ENCODE results near the gene CAPN5.
A peak's percentile ranks its signal among the peaks of the same experiment; 100 is the strongest.
"Not testable (repeated sequence)": the region's sequence is repeated elsewhere in the genome, so short reads cannot be mapped to it uniquely, and the experiment has no call there.

The CAPN5 gene

GRCh38 chr11:77085652-77086051, 18.9 kb downstream of the CAPN5 start:
- peak; percentile 6 for DNase-seq

GRCh38 chr11:77086521-77087472, 20.0 kb downstream of the CAPN5 start:
- DNase-seq = no peak

- no peak for DNase-seq
These were observed 21.0 kb downstream of the CAPN5 start for GRCh38 chr11:77087723-77088225.

- DNase-seq = no peak
These were observed 21.6 kb downstream of the CAPN5 start for GRCh38 chr11:77088236-77089003.

- no peak for DNase-seq
These were observed 22.3 kb downstream of the CAPN5 start for GRCh38 chr11:77089004-77089545.

- DNase-seq = no peak
These were observed 23.2 kb downstream of the CAPN5 start for GRCh38 chr11:77090046-77090372.

- DNase-seq = no peak
These were observed 23.8 kb downstream of the CAPN5 start for GRCh38 chr11:77090373-77091111.

- DNase-seq = peak; percentile 78
These were observed 24.6 kb downstream of the CAPN5 start for GRCh38 chr11:77091146-77091940.

GRCh38 chr11:77092382-77092781, 25.6 kb downstream of the CAPN5 start:
- no peak for DNase-seq

GRCh38 chr11:77093056-77093891, 26.5 kb downstream of the CAPN5 start:
- no peak for DNase-seq

GRCh38 chr11:77093987-77094840, 27.4 kb downstream of the CAPN5 start:
- DNase-seq = no peak

GRCh38 chr11:77094841-77095365, 28.1 kb downstream of the CAPN5 start:
- DNase-seq = no peak

GRCh38 chr11:77095551-77096490, 29.1 kb downstream of the CAPN5 start:
- DNase-seq = no peak

- DNase-seq = no peak
These were observed 29.8 kb downstream of the CAPN5 start for GRCh38 chr11:77096591-77097019.

GRCh38 chr11:77097180-77097579, 30.4 kb downstream of the CAPN5 start:
- DNase-seq = not testable (repeated sequence)

- DNase-seq = no peak
These were observed 33.6 kb downstream of the CAPN5 start for GRCh38 chr11:77100166-77101042.

- DNase-seq = no peak
These were observed 34.3 kb downstream of the CAPN5 start for GRCh38 chr11:77101043-77101537.

Data from activated CD8-positive, alpha-beta memory T cell treated with anti-CD3 and anti-CD28 coated beads, Interleukin-2, amount 50 U/mL, for 4 hours (primary cell).